IMR-90 (cell line): ENCODE measurements around the gene CLPX. TPM values are rescaled to one million over a fixed set of nuclear protein-coding genes. Genes with fewer than 3 reads are reported as not detected.

Experiments used
- ATAC-seq: fragments of 200-7000 bp; cut with Tn5 transposase; 2 replicates; pipeline ENCODE4 v1.9.1; 2020; ENCODE audit warnings: low read depth, mild to moderate bottlenecking, moderate library complexity
- BruUV-seq: library from RNA; stranded (reverse); fragments of 400-500 nt; replicated peaks from 2 replicates; lab custom pipeline; 2021; lab: Mats Ljungman, UMichigan
- CTCF ChIA-PET: fragments of 300-600 bp; formaldehyde crosslinking; extraction: SDS; loops from one replicate; lab custom pipeline; 2021; ENCODE audit warnings: antibody characterized with exemption; lab: Yijun Ruan, JAX
- POLR2A ChIA-PET: fragments of 300-600 bp; sonication (Branson Sonifier 250); formaldehyde crosslinking; loops from one replicate; lab custom pipeline; 2022; ENCODE audit warnings: antibody characterized with exemption; ENCODE audit not compliant: unreplicated experiment; lab: Charles Lee
- DNase-seq: peaks from one replicate; pipeline ENCODE4 v3.0.0; 2013
- H2AFZ ChIP-seq: replicated peaks from 2 replicates; pipeline ENCODE3; 2013; ENCODE audit warnings: low read length, mild to moderate bottlenecking; ENCODE audit not compliant: poor library complexity
- H2AK5ac ChIP-seq: 2 replicates; pipeline ENCODE4 v1.6.1; 2013; ENCODE audit warnings: low read depth, low read length, inconsistent platforms
- H2AK9ac ChIP-seq: replicated peaks from 2 replicates; pipeline ENCODE3; 2013; ENCODE audit warnings: mild to moderate bottlenecking, low read depth, low read length, moderate library complexity; ENCODE audit not compliant: poor library complexity
- H2BK120ac ChIP-seq: 2 replicates; pipeline ENCODE4 v1.6.1; 2013; ENCODE audit warnings: low read depth, low read length, inconsistent platforms
- H2BK15ac ChIP-seq: 3 replicates; pipeline ENCODE4 v1.6.1; 2013; ENCODE audit warnings: low read depth, low read length, inconsistent platforms
- H2BK20ac ChIP-seq: 2 replicates; pipeline ENCODE4 v1.6.1; 2013; ENCODE audit warnings: low read depth, mild to moderate bottlenecking, inconsistent platforms, low read length, moderate library complexity
- H2BK5ac ChIP-seq: 2 replicates; pipeline ENCODE4 v1.6.1; 2013; ENCODE audit warnings: mild to moderate bottlenecking, low read depth, low read length, inconsistent platforms; ENCODE audit not compliant: poor library complexity, severe bottlenecking
- H3K14ac ChIP-seq: replicated peaks from 2 replicates; pipeline ENCODE4 v1.6.1; 2013; ENCODE audit warnings: low read depth, low read length, inconsistent platforms
- H3K18ac ChIP-seq: 2 replicates; pipeline ENCODE4 v1.6.1; 2013; ENCODE audit warnings: low read depth, low read length, control low read depth
- H3K23ac ChIP-seq: 2 replicates; pipeline ENCODE4 v1.6.1; 2013; ENCODE audit warnings: low read depth, low read length, inconsistent platforms
- H3K27ac ChIP-seq: 2 replicates; pipeline ENCODE4 v1.5.1; 2013; ENCODE audit warnings: mild to moderate bottlenecking, control low read depth, low read length; ENCODE audit not compliant: insufficient read depth
- H3K27me3 ChIP-seq: 2 replicates; pipeline ENCODE4 v1.6.1; 2013; ENCODE audit warnings: low read length; ENCODE audit not compliant: control insufficient read depth, insufficient read depth
- H3K36me3 ChIP-seq: 2 replicates; pipeline ENCODE4 v1.6.1; 2013; ENCODE audit warnings: low read length, mixed read lengths; ENCODE audit not compliant: control insufficient read depth, insufficient read depth
- H3K4ac ChIP-seq: 2 replicates; pipeline ENCODE4 v1.6.1; 2013; ENCODE audit warnings: low read depth, low read length, inconsistent platforms
- H3K4me1 ChIP-seq: 2 replicates; pipeline ENCODE4 v1.6.1; 2013; ENCODE audit warnings: low read length, mixed read lengths; ENCODE audit not compliant: control insufficient read depth, insufficient read depth
- H3K4me2 ChIP-seq: 2 replicates; pipeline ENCODE4 v1.6.1; 2013; ENCODE audit warnings: low read depth, mild to moderate bottlenecking, control low read depth, low read length, moderate library complexity
- H3K4me3 ChIP-seq: 2 replicates; pipeline ENCODE4 v1.5.1; 2013; ENCODE audit warnings: low read depth, mild to moderate bottlenecking, control low read depth, low read length, moderate library complexity; ENCODE audit not compliant: insufficient read depth
- H3K56ac ChIP-seq: 2 replicates; pipeline ENCODE4 v1.6.1; 2013; ENCODE audit warnings: low read length, inconsistent platforms; ENCODE audit not compliant: insufficient read depth; ENCODE audit errors: extremely low read depth
- H3K79me1 ChIP-seq, 2 experiments: 2 replicates each; pipeline ENCODE4 v1.6.1; 2013; ENCODE audit warnings: low read length in 2 of 2, inconsistent platforms in 1 of 2, low read depth in 1 of 2
- H3K9ac ChIP-seq: 2 replicates; pipeline ENCODE4 v1.6.1; 2013; ENCODE audit warnings: low read depth, low read length, control low read depth
- H3K9me1 ChIP-seq: 2 replicates; pipeline ENCODE4 v1.6.1; 2013; ENCODE audit warnings: low read length, inconsistent platforms; ENCODE audit not compliant: insufficient read depth
- H3K9me3 ChIP-seq: 2 replicates; pipeline ENCODE4 v1.6.1; 2013; ENCODE audit warnings: low read length; ENCODE audit not compliant: control insufficient read depth, insufficient read depth
- H4K20me1 ChIP-seq: 2 replicates; pipeline ENCODE4 v1.6.1; 2013; ENCODE audit warnings: low read length, inconsistent platforms; ENCODE audit not compliant: insufficient read depth
- H4K5ac ChIP-seq: 2 replicates; pipeline ENCODE4 v1.6.1; 2013; ENCODE audit warnings: mild to moderate bottlenecking, low read depth, low read length, control low read depth
- H4K8ac ChIP-seq, 2 experiments: 2 replicates each; pipeline ENCODE4 v1.6.1; 2013; ENCODE audit warnings: low read depth in 2 of 2, low read length in 2 of 2, control low read depth in 1 of 2, inconsistent platforms in 1 of 2
- H4K91ac ChIP-seq: 2 replicates; pipeline ENCODE4 v1.6.1; 2013; ENCODE audit warnings: low read depth, low read length, inconsistent platforms; ENCODE audit not compliant: insufficient read depth
- BHLHE40 ChIP-seq: fragments of 150-350 bp; IDR thresholded peaks from 2 replicates; pipeline ENCODE4 v1.6.1; 2016; ENCODE audit warnings: mild to moderate bottlenecking, low read depth, low read length
- CEBPB ChIP-seq: IDR thresholded peaks from 2 replicates; pipeline ENCODE4 v1.6.1; 2012; ENCODE audit warnings: low read depth, low read length, improper control_type of control experiment
- CHD1 ChIP-seq: IDR thresholded peaks from 2 replicates; pipeline ENCODE4 v1.6.1; 2012; ENCODE audit warnings: low read depth, low read length, improper control_type of control experiment
- CTCF ChIP-seq: conservative IDR thresholded peaks from 2 replicates; pipeline ENCODE4 v1.5.1; 2012; ENCODE audit warnings: mild to moderate bottlenecking, low read depth, low read length, improper control_type of control experiment
- FOS ChIP-seq: fragments of 150-350 bp; IDR thresholded peaks from 2 replicates; pipeline ENCODE4 v1.6.1; 2016; ENCODE audit warnings: low read depth, low read length
- MAFK ChIP-seq: IDR thresholded peaks from 2 replicates; pipeline ENCODE4 v1.6.1; 2012; ENCODE audit warnings: low read depth, low read length, improper control_type of control experiment
- MAZ ChIP-seq: IDR thresholded peaks from 2 replicates; pipeline ENCODE4 v1.6.1; 2012; ENCODE audit warnings: low read depth, mild to moderate bottlenecking, low read length, improper control_type of control experiment, moderate library complexity, borderline replicate concordance
- MXI1 ChIP-seq: IDR thresholded peaks from 2 replicates; pipeline ENCODE4 v1.6.1; 2012; ENCODE audit warnings: low read depth, mild to moderate bottlenecking, low read length, moderate library complexity, borderline replicate concordance
- RCOR1 ChIP-seq: IDR thresholded peaks from 2 replicates; pipeline ENCODE4 v1.6.1; 2012; ENCODE audit warnings: mild to moderate bottlenecking, low read length, improper control_type of control experiment; ENCODE audit not compliant: insufficient replicate concordance
- RFX5 ChIP-seq: IDR thresholded peaks from 2 replicates; pipeline ENCODE4 v1.8.0; 2012; ENCODE audit warnings: low read depth, mild to moderate bottlenecking, low read length, moderate library complexity
- SMC3 ChIP-seq: fragments of 150-350 bp; IDR thresholded peaks from 2 replicates; pipeline ENCODE4 v1.6.1; 2016; ENCODE audit warnings: low read depth, mild to moderate bottlenecking, antibody characterized with exemption, low read length, moderate library complexity
- USF2 ChIP-seq: fragments of 150-350 bp; IDR thresholded peaks from 2 replicates; pipeline ENCODE4 v1.6.1; 2017; ENCODE audit warnings: mild to moderate bottlenecking, antibody characterized with exemption, low read length, low read depth
- WGBS, 2 experiments: methylation state at CpG; one replicate each; pipeline versions ENCODE4 v1.1.5 to v1.1.7; 2013; ENCODE audit warnings: missing lambda C conversion rate in 2 of 2; ENCODE audit not compliant: insufficient read length in 1 of 2; ENCODE audit errors: extremely low coverage in 2 of 2; 5-methylcytosine and 5-hydroxymethylcytosine counted together
- dilution Hi-C: fragments of 300-500 bp; cut with HindIII; formaldehyde crosslinking; loops from one replicate; pipeline ENCODE4 v1.14.3; 2018; ENCODE audit warnings: low sequenced_read_pairs; ENCODE audit not compliant: unreplicated experiment
- in situ Hi-C: fragments of 300-500 bp; cut with MboI; formaldehyde crosslinking; loops from 3 replicates; pipeline ENCODE4 v1.14.3; 2019; ENCODE audit warnings: low sequenced_read_pairs, inconsistent platforms, mixed read lengths
- intact Hi-C: fragments of 100-400 bp; cut with micrococcal nuclease; formaldehyde crosslinking; loops from 2 replicates; pipeline ENCODE4 v1.10.0; 2022
- polyA plus RNA-seq, 3 experiments: library from polyadenylated mRNA; depleted of rRNA; stranded (reverse); fragments of >200 nt; gene quantifications; 2 replicates each; pipeline ENCODE4 v1.2.3, GENCODE V29; 2012; ENCODE audit warnings: low replicate concordance in 1 of 3
- total RNA-seq: library from RNA; depleted of rRNA; stranded (reverse); fragments of >200 nt; gene quantifications from 2 replicates; pipeline ENCODE4 v1.2.3, GENCODE V29; 2012
- TF ChIP-seq, protein P1 (sequence below): fragments of 150-350 bp; IDR thresholded peaks from 2 replicates; pipeline ENCODE4 v1.6.1; 2016; ENCODE audit warnings: low read depth, mild to moderate bottlenecking, low read length, moderate library complexity, borderline replicate concordance

Gene CLPX
- total and polyA plus RNA-seq, 2 of the 4 experiments (the other 2 are of a cell fraction), result 25.8 to 26.9 TPM

DNA sequence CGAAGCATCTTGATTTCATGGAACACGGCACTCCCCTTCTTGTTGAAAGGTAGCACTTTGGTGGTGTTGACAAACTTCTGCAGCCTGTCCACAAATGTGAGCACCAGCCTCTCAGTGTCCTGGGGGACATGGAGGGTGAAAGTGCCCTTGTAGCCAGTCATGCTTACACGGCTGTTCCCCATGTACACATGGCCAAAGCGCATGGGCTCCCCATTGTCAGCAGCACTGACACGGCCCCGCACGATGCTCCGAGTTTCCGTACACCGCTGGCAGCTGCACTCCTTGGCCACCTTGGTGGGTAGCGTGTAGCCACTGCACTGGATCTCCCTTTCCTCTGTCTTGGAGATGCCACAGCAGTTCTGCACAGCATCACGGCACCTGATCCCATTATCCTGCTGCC is 13.4 kb upstream of the CLPX start:
- intact Hi-C loops, result no loop called here
- no peak overlapping the region for H4K5ac ChIP-seq
- CTCF ChIA-PET, result no interaction called here
- no peaks in the 10 kb centered on the region for H3K9me1 ChIP-seq
- no peaks in the 10 kb centered on the region for H3K4me1 ChIP-seq
- H2AFZ ChIP-seq, result no peak overlapping the region
- no TSS peak for BruUV-seq
- no peak overlapping the region for H2AK5ac ChIP-seq
- TF ChIP-seq MAFK (no peak), MAZ (no peak), USF2 (no peak), MXI1 (no peak), SMC3 (no peak), FOS (no peak), BHLHE40 (no peak), RFX5 (no peak), CEBPB (no peak), RCOR1 (no peak), CTCF (no peak), CHD1 (no peak)
- TF ChIP-seq, protein P1, sequence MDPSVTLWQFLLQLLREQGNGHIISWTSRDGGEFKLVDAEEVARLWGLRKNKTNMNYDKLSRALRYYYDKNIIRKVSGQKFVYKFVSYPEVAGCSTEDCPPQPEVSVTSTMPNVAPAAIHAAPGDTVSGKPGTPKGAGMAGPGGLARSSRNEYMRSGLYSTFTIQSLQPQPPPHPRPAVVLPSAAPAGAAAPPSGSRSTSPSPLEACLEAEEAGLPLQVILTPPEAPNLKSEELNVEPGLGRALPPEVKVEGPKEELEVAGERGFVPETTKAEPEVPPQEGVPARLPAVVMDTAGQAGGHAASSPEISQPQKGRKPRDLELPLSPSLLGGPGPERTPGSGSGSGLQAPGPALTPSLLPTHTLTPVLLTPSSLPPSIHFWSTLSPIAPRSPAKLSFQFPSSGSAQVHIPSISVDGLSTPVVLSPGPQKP, result no peak
- peaks cover 39% of the 10 kb centered on the region for H3K27me3 ChIP-seq
- no peak overlapping the region for H3K56ac ChIP-seq
- no peak overlapping the region for H3K27ac ChIP-seq
- H3K4me3 ChIP-seq, result no peak overlapping the region
- no peaks in the 10 kb centered on the region for H4K20me1 ChIP-seq
- H4K8ac ChIP-seq, result no peak overlapping the region
- no peak overlapping the region for H3K4ac ChIP-seq
- H2AK9ac ChIP-seq, result no peak overlapping the region
- ATAC-seq (no peak), DNase-seq (no peak)
- 90% methylated on average over 6 of the region's 12 CpGs; no CpG with 5 or more reads in 1 of the 2 experiments for WGBS, 2 experiments
- H3K9ac ChIP-seq, result no peak overlapping the region
- no peak overlapping the region for H2BK20ac ChIP-seq
- POLR2A ChIA-PET, result no interaction called here
- no peak overlapping the region for H2BK15ac ChIP-seq
- H3K79me1 ChIP-seq, result no peaks in the 10 kb centered on the region
- dilution Hi-C loops, result no loop called here
- no peak overlapping the region for H2BK120ac ChIP-seq
- no peaks in the 10 kb centered on the region for H3K36me3 ChIP-seq
- no peak overlapping the region for H3K23ac ChIP-seq
- in situ Hi-C loops, result loop anchor here (5.0 to 10.0 kb wide), 2 partner anchors 79 to 186 kb away; no protein-coding TSS in a partner anchor
- no peak overlapping the region for H2BK5ac ChIP-seq
- H4K91ac ChIP-seq, result no peak overlapping the region
- H3K4me2 ChIP-seq, result no peak overlapping the region
- no peaks in the 10 kb centered on the region for H3K9me3 ChIP-seq
- no peak overlapping the region for H3K18ac ChIP-seq
- H3K14ac ChIP-seq, result no peak overlapping the region
